Inferior parietal cortex (tissue), 1 donor: ENCODE results near the gene P3H1.

Experiments
- DNase-seq: peaks from one replicate; pipeline ENCODE4 v3.0.0-alpha.2; 2016; ENCODE audit errors: extremely low spot score

The P3H1 gene

DNA sequence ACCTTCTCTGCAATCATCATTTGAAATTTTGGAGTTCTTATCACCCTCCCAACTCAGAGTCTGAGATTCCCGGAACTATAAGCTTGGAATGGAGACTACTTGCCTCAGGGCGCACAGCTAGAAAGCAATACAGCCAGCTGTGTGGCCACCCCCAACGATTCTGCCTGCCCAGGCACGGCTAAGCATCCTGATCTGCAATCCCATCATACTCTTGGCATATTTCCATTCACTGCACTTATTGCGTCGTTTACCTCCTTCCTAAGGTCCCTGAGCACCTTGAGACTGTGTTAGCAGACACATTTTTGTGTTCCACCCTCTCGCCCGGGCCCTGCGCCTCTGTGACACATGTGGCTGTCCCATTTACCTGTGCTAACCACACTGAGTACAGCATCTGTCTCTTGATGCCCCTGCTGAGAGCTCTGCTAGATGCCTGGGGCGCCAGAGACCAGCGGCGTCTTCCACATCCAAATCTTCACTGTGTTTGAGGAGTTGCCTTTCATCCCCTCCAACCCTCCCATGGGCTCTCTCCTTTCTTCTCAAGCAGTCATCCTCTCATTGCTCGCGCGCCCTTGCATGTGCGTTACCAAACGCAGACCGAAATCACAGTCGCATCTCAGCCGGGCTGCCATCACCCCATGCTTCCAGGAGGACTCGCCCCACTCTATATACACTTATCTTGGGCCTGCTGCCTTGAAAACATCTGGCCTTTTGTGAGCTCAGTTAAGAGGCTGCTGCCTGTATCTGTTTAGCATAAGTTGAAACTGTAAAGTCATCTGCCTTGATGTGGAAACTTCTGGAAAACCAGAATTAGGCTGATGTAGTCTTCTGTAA is 23.3 kb downstream of the P3H1 start:
- DNase-seq: no peak

DNA sequence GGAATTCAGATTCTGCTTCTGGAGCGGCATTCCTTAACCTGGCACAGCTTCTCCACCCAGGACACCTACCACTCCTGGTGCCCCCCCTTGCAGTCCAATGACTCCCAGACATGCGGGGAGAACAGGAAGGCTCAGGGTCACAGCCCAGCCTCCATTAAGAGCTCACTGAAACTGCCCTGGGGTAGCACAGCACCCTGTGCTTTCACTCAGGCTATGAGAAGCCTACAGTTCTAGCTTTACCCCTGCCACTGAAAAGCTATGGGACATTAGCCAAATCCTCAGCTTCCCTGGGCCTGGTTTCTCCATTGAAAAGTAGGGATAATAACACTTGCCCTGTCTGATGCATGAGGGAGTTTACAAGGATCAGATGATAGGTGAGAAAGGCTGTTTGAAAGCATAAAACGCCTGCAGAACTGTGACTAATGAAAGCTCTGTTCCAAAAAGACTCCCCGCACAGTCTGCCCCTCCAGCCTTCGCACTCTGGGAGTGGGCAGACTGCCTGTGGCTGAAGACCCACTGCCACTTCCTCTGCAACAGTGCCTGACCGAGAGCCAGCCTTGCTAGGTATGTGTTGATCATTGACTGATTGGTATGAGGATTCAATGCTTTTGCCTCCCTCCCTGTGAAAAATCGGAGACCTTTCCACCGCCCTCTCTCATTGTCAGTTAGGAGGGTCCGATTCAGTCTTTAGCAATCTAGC is 24.1 kb downstream of the P3H1 start:
- no peak for DNase-seq

DNA sequence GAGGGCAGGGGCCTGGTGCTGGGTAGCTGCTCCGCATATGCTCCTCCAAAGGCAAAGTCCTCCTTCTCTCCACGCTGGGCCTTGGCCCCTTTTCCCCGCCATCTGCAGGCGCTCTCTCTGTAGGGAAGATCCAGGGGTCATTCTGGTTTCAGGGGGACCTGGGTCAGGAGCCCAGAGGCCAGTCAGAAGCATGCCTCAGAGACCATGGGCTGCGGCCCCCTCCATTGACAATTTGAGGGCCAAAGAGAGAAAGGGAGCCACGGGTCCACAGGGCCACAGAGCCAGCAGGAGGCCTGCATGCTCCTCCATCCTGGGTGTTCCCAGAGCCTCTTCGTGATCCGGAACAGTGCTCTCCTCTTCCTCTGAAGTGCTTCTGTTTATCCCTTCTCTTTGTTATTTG is 24.7 kb downstream of the P3H1 start:
- no peak for DNase-seq

DNA sequence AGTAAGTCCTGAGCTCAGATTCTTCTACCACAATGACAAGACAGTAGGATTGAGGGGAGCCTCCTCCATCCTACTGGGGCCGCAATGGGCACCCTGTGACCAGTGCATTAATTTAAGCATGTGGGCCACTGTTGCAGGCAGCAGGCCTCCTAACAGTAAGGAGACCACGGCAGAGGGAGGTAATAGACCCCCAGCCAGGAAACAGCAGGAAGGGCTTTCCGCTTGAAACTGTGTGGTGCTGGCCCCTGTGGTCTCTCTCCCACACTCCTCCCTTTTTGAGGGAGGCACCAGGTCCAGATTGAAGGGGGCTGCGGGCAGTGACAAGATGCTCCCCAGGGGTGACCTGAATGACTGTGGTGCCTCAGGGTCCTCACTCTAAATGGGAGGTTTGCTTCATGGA is 25.1 kb downstream of the P3H1 start:
- DNase-seq: no peak

DNA sequence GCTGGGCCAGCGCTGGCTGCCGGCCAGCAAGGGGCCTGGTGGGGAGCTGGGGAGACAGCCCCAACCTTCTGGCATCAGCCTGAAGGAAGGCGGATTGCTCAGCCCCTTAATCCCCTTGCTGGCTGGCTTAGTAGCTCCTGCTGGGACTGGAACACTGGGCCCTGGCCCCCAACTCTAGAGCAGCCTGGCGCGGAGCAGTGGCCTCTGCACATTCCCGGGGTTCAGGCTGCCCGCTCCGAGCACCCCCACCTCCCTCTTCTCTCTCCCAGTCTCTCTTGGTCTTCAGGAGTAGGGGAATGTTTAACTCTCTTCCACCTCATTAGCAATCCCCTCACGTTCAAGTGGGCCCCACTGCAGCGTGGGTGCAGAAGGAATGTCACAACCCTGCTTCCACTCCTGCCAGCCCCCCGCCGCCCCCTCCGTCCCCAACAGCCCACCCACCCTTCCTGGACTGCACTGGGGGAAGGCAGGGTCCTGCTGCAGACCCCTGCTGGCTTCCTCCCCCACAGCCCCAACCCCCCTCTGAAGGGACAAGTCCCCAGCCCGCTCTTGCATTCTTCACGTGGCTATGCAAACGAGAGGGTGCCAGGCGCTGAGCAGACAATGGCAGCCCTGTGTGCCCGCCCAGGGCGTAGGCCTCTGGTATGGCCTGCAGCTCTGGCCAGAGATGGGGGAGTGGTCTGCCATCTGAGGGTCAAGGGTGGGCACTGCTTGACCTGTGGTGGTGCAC is 25.8 kb downstream of the P3H1 start:
- DNase-seq: no peak

DNA sequence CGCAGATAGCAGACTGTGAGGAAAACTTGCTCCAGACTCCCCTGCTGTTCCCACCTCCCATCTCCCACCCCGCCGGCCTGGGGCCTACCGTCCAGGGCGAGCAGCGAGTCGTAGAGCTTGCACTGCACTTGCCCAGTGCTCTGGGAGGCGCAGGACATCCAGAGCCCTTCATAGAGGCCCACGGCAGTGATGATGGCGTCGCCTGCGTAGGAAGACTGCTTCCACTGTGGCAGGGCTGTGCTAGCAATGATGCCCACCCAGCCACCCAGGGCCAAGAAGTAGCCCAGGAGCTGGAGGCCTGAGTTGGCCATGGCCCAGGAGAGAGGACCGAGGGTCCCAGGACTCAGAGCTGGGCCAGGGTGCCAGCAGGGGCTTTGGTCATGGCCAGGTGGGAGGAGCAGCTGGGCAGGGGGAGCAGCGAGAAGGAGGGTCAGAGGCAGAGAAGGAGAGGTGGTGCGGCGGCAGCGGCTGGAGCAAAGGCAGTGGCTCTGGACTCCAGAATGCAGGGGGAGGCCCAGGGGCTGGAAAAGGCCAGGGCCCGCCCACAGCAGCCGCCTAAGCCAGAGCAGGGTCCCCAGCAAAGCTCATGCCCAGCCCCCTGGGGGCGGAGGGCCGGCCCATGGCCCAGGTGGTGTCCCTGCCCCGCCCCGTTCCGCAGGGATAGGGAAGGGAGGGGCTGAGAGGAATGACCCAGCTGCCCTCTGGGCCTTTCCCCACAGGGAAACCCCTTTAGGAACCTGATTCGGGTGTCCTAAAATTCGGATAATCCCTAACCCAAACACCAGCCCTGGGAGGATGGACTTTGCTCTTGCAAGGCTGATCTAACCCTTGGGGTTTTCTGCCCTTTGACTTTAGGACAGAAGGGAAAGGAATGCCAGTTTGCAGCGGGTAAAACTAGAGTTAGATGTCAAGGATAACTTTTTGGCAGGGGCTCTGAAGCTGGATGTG is 26.8 kb downstream of the P3H1 start, which contains the start of gene CLDN19:
TSS of gene CLDN19 (minus strand) at position 484 of the 948 bp plus-strand sequence. CDS start at position 311, 173 bp downstream.
- DNase-seq: no peak

DNA sequence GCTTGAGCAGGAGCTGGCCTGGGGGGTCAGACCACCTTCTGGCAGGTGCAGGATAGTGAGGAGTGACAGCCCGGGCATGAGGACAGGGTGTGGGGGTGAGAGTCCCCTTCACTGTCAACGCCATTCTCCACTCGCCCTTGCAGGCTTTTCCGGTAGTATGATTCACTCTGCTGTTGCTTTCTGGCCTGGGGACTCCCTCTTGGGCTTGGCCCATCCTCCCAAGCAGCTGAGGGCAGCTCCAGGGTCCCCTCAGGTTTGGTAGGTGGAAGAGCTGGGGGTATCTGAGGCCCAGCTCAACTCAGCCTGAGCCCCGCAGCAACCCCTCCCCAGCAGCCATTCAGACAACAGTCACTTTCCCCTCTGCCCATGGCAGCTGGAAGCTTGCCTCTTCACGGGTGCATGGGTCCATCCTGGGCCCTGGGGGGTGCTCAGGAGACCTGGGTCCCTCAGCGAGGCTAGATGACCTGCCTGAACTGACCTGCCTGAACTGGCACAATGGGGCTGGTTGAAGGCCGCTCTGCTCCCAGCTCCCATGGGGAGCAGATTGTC is 28.1 kb downstream of the P3H1 start:
- DNase-seq: no peak

DNA sequence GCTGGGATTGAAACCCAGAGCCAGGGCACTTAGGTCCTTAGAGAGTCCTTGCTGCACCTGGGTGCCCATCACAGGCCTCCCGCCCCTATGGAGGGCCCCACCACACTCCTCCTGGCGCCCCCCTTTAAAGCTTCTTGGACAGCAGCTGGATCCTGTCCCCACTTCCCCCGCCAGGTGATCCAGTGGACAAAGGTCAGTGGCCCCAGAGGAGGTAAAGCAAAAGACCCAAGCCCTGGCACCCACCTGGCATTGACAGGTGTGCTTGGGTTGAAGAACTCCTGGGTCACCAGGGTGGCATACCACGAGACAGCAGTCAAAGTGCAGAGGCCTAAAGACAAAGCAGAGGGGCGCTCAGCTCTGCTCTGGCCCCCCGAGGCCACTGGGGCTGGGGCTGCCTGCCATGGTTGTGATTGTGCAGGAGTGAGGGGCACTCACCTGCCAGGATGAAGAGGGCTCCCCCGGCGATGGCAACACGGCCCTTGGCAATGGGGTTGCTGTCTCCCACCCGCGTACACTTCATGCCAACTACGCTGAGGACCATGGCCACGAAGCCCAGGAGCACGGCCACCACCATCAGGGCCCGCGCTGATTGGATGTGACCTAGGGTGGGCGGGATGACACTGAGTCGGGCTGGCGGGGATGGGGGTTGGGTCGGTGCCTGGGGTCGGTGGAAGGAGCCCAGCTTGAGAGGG is 28.7 kb downstream of the P3H1 start:
- DNase-seq: no peak

DNA sequence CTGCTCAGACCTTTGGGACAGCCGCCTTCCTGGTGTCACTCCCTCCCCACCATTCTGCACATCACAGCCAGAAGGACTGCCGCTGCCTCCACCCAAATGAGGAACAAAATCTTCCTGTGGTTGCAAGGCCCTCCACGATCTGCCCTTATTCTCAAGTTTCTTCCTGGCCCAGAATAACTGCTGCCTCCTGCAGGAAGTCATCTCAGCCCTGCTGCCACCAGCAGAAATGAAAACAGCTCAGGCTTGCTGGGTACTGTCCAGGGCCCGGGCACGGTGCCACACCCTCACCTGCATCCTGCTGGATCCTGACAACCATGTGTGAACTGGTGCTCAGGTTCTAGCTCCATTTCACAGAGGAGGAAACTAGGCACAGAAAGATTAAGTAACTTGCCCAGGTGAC is 29.6 kb downstream of the P3H1 start:
- no peak for DNase-seq

DNA sequence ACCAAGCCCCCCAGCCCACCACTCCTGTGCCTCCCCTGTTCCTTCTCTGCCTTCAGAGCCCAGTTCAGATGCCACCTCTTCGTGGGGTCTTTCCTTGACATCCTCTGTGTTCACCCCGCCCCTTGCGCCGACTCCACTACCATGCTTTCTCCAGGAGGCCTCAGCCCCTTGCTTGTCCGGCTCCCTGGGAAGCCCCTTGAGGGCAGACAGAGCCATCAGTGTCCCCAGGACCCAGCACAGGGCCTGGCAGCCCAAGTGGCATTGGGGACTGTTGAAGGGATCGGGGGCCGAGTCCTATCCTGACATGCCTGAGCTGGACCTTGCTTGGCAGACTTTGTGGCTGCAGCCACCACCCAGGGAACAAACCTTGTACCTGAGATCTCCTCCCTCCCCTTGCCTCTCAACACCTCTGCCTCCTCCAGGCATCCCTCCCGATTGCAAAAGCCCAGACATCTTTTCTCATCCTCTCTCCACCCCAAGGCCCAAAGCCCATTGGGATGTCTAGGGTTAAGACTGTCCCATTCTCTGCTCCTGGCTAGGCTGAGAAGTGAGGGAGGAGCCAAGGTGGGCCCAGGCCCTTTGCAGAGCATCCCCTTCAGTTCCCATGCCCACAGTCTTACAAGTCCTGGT is 30.1 kb downstream of the P3H1 start:
- no peak for DNase-seq

DNA sequence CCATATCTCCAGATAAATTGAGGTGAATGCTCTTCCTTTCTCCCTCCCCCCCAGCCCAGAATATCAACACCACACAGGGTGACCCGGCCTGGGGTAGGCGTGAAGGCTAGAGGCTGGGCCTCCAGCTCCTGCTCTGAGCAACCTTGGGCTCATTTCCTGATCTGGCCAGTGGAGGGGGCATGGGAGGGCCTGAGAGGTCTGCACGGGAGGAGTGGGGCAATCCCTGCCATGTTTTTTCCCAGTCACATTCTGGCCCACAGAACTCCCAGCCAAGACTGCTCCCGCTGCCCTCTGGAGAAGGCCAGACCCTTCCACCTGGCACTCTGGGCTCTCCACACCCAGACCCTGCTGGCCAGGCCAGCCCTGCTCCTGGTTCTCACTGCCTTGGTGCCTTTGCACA is 30.7 kb downstream of the P3H1 start:
- no peak for DNase-seq

DNA sequence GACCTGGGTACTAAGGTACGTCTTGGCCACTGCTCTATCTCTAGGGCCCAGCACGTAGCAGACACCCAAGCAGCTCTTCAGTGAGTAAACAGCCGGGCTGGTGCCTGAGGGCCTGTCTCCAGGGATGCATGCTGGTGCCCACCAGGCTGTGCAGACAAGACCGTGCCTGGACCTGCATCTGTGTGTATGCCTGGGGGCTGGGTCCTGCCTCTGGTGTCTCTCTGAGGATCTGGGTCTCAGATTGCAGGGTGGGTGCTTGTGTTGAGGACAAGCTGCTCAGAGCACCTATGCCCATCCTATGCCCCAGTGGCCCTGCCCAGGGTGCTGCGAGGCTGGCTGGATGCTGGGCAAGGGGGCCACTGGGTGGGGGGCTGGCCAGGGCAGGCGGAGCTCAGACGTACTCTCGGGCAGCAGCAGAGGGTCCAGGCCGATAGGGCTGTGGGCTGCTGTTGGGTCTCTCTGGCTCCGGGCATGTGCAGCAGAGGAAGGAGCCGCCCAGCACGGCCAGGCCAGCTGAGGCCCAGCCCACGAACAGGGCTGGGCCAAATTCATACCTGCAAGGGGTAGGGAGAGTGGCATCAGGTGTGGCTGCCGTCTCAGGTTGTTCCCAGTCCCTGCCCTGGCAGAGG is 31.2 kb downstream of the P3H1 start:
- DNase-seq: no peak

DNA sequence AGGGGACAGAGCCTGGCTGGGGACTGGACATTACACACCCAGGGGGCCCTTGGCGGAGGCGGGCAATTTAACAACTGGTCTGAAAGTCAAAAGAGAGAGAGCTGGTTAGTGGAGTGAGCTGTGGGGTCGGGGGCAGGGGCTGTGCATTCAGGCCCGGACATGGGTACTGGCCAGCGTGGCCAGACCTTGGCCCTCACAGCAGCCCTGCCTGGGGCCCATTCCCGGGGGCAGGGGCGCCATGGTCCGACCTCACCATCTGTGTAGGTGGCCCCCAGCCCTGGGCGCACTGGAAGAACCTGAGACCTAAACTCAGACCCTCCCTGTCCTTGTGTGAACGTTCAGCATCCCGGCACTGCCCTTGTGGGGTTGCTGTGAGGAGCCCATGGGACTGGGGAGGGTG is 31.8 kb downstream of the P3H1 start:
- DNase-seq: no peak

DNA sequence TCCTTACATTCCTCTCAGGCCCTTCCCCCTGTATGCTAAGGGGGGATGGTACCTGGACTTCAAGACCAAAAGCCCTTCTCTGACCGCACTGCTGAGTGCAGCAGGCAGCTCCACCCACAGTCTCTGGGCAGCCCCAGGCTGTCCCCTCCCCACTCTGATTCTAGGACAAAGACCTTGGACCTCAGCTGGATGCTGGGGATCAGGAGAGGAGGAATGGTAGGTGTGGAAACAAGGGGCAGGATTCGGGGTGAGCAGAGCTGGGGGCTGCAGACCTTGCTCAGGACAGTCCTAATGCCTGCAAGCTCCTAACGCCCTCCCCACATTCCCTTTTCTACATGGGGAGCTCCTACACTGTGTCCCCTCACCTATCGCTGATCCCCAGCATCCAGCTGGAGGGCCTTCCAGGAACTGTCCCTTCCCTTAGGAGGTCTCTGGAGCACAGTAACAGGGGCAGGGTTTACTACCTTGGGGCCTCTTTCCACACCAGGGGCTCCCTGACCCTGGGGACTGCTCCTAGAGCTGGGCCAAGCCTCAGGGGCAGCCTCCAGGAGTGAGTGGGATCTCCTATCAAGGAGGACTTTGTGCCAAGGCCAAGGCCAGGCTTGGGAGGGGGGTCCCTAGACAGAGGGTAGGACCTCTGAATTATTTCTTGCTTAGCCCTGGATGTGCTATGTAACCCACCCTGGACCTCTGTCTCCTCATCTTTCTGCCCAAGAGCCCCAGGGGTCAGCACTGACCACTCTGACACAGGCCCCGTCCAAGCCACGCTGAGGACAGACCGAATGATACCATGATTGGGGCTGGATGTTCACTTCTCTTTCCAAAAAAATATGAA is 32.4 kb downstream of the P3H1 start:
- no peak for DNase-seq

DNA sequence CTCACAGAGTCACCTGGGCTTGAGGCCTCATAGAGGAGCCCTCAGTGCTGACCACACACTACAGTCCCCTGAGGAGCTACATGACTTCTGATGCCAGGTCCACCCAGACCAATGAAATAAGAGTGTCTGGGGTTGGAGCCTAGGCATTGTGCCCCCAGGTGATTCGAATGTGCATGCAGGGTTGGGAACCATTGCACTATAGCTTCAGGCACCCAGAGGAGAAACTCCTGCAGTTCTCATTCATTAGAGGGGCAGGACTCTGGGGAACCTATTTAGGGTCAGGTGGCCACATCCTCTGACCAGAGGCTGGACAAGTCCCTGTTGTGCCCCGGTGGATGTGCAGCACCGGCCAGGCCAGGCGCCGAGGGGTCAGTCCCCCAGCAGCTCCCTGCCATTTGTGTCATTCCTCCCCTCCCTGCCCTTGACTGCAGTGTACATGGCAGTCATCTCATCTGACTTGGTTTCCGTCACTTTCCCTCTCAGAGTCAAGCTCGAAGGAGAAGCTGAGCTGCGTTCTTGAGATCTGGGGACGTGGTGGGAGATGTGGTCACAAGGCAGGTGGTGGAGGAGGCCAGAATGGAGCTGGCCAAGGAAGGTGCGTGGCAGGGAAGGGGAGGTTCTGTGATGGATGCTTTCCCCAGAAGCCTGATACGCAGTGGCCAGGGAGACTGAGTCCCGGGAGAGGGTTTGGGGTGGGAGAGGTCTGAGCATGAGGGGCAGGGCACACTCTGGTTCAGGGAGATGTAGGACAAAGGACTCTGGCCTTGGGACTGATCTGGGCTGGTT is 33.2 kb downstream of the P3H1 start:
- DNase-seq: no peak

DNA sequence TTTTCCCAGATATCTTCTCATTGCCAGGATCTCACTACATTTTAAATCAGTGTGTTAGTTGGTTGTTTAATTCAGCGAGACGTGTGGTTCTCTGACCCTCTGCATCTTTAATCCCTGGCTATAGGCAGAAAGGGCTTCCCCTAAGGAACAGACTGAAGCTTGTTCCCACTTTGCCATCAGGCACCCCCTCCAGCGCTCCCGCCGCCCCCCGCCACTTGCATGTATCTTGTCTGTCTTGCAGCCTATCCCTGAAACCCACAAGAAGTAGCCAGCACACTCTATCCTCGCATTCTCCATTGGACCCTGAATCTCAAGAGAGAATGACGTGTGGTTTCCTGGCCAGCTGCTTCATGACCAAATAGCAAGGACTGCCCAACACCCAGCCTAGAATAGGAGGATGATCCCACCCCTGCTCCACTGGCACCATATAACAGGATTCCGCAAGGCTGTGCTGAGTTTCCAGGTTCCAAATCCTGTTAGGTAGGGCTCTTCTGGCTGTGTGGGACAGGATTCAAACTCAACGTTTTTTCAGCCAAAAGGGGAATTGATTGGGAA is 34.6 kb downstream of the P3H1 start:
- DNase-seq: no peak

DNA sequence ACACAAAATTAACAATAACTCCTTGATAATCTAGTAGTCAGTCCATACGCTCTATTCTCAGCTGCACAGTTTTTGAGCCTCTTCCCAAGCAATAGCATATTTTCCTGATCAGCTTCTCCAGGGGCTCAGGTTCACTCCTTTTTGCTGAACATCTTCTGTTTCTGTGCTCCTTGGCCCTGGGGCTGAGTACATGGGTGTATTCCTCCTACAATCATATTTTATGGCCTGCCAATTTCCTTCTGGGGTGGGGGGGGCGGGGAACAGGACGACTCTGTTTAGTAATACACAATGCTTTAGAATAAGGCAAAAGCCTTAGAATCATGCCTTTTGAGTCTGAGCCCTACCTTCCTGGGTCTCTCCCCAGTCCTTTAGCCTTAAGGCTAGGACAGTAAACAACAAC is 35.2 kb downstream of the P3H1 start:
- DNase-seq: no peak

DNA sequence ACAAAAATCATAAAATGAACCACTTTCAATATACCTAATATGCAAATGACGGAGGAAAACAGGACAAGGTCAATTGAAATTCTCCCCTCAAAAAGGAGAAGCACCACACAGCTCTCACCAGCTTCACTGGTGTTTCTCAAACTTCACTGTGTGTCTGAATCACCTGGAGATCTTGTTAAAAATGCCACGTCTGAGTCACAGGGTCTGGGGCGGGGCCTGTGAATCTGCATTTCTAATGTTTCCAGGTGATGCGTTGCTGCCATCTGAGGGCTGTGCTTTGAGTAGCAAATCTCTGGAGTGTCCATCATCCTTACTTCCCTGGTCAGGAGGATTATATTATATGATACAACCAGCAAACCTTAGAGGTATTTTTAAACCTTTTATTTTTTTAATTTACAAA is 35.8 kb downstream of the P3H1 start:
- DNase-seq: no peak
